ENCODE measurements around the gene MYH15. TPM values are rescaled to one million over a fixed set of nuclear protein-coding genes. Genes with fewer than 3 reads are reported as not detected.

Gene MYH15
- polyA plus RNA-seq, 3 donors, result not detected

DNA sequence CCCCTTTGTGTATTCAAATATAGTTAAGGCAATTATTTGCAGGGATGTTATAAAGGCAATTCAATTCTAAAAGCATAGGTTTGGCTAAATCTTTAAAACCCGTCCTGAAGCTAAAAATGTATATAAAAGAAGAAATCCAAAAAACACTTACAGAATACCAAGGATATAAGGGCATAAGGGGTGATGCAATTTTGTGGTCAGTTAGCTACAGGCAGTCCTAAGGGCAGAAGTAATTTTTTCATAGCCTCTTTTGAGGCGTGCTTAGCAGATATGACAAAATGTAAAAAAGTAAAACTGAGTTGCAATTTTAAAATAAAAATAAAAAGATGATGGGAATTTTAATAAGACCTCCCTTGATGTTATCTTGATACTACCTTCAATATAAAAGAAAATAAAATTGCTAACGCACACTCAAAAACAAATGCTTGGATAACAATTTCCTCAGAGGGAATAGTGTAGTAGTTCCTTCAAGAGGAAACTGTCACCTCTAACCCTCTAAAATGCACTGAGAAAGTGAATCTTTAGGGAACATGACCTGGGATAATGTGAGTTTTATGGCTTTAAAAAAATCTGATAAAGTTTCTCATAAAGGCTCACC, 104.2 kb downstream of the MYH15 start:
- Mint-ChIP-seq H3K9me3 (peaks cover 0 to under 1% (median 0%) of the 10 kb centered on the region in 7 donors), H3K36me3 (no peaks in the 10 kb centered on the region), H3K27me3 (ENCODE audit: low read depth in 3 of 3) (no peaks in the 10 kb centered on the region), H3K4me1 (peaks cover 30% of the 10 kb centered on the region), H3K27ac (peak overlapping the region in 3 of 7 donors; percentile 25 to 63 (median 62)), H3K4me3 (no peak overlapping the region)
- Histone ChIP-seq H4K20me1 (ENCODE audit: insufficient read depth, low read length) (no peaks in the 10 kb centered on the region), H3K36me3 (replicated peaks in 1 of 2; ENCODE audit: control insufficient read depth in 1 of 2, insufficient read depth in 2 of 2, low read length in 2 of 2) (no peaks in the 10 kb centered on the region), H3K9me3 (replicated peaks in 1 of 2; ENCODE audit: control insufficient read depth in 1 of 2, insufficient read depth in 1 of 2, low read length in 2 of 2) (no peaks in the 10 kb centered on the region), H3K27ac (ENCODE audit: low read depth in 1 of 2, low read length in 2 of 2) (no peak overlapping the region), H3K4me1 (ENCODE audit: control insufficient read depth in 1 of 2, insufficient read depth in 2 of 2, low read length in 2 of 2) (peaks cover 24 to 27% of the 10 kb centered on the region in 2 donors), H3K4me3 (replicated peaks in 1 of 3; ENCODE audit: low read depth in 2 of 3, low read length in 3 of 3) (no peak overlapping the region), H3K79me2 (ENCODE audit: insufficient read depth, low read length) (no peaks in the 10 kb centered on the region), H3K9ac (ENCODE audit: insufficient read depth, low read length, poor library complexity, severe bottlenecking) (no peak overlapping the region), H3K4me2 (replicated peaks; ENCODE audit: extremely low read depth, low read length, poor library complexity, severe bottlenecking) (no peak overlapping the region), H2AFZ (ENCODE audit: insufficient read depth, low read depth, low read length, poor library complexity, severe bottlenecking) (no peak overlapping the region), H3K27me3 (ENCODE audit: control insufficient read depth in 2 of 2, insufficient read depth in 2 of 2, low read length in 2 of 2) (no peaks in the 10 kb centered on the region)
- DNase-seq, result peak; percentile 35 to 54 (median 38)
- intact Hi-C loops (cut with micrococcal nuclease), result loop anchor here in 1 of 2 donors (5.0 kb wide), 1 partner anchor 314 kb away; the partner anchor contains the start of gene CD47
- TF ChIP-seq, protein P1, sequence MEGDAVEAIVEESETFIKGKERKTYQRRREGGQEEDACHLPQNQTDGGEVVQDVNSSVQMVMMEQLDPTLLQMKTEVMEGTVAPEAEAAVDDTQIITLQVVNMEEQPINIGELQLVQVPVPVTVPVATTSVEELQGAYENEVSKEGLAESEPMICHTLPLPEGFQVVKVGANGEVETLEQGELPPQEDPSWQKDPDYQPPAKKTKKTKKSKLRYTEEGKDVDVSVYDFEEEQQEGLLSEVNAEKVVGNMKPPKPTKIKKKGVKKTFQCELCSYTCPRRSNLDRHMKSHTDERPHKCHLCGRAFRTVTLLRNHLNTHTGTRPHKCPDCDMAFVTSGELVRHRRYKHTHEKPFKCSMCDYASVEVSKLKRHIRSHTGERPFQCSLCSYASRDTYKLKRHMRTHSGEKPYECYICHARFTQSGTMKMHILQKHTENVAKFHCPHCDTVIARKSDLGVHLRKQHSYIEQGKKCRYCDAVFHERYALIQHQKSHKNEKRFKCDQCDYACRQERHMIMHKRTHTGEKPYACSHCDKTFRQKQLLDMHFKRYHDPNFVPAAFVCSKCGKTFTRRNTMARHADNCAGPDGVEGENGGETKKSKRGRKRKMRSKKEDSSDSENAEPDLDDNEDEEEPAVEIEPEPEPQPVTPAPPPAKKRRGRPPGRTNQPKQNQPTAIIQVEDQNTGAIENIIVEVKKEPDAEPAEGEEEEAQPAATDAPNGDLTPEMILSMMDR (IDR thresholded peaks at IDR 0.05), result no peak
- no CpG with 5 or more reads among the region's 3 CpGs for WGBS (ENCODE audit: insufficient coverage)

DNA sequence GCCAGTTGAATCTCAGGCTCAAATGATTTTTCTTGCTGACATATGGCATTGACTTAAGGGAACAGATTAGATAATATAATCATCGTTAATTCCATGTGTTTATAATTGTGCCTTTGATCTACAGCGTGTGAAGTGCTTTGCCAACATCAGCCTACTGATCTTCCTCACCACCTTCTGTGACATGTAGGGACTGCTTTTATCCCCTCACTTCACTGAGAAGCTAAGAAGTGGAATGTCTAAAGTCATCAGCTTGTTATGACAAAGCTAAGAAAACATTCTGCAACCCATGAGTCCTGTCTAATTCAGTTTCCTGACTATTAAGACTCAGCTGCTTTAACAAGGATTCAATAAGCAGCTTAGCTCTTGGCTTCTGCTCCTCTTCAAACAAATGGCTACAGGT, 106.0 kb downstream of the MYH15 start:
- no peaks in the 10 kb centered on the region for H3K36me3 Mint-ChIP-seq
- Histone ChIP-seq H3K4me1 (ENCODE audit: control insufficient read depth in 1 of 2, insufficient read depth in 2 of 2, low read length in 2 of 2) (peaks cover 24 to 27% of the 10 kb centered on the region in 2 donors), H3K27me3 (ENCODE audit: control insufficient read depth in 2 of 2, insufficient read depth in 2 of 2, low read length in 2 of 2) (no peaks in the 10 kb centered on the region), H3K79me2 (ENCODE audit: insufficient read depth, low read length) (no peaks in the 10 kb centered on the region), H3K4me3 (replicated peaks in 1 of 3; ENCODE audit: low read depth in 2 of 3, low read length in 3 of 3) (no peak overlapping the region), H3K9ac (ENCODE audit: insufficient read depth, low read length, poor library complexity, severe bottlenecking) (no peak overlapping the region), H3K9me3 (replicated peaks in 1 of 2; ENCODE audit: control insufficient read depth in 1 of 2, insufficient read depth in 1 of 2, low read length in 2 of 2) (no peaks in the 10 kb centered on the region), H4K20me1 (ENCODE audit: insufficient read depth, low read length) (no peaks in the 10 kb centered on the region), H3K36me3 (replicated peaks in 1 of 2; ENCODE audit: control insufficient read depth in 1 of 2, insufficient read depth in 2 of 2, low read length in 2 of 2) (no peaks in the 10 kb centered on the region), H3K27ac (ENCODE audit: low read depth in 1 of 2, low read length in 2 of 2) (no peak overlapping the region), H2AFZ (ENCODE audit: insufficient read depth, low read depth, low read length, poor library complexity, severe bottlenecking) (peak overlapping the region; percentile 15), H3K4me2 (replicated peaks; ENCODE audit: extremely low read depth, low read length, poor library complexity, severe bottlenecking) (no peak overlapping the region)
- peaks cover 0 to 6% (median 0%) of the 10 kb centered on the region in 7 donors for H3K9me3 Mint-ChIP-seq
- H3K27ac Mint-ChIP-seq, result no peak overlapping the region
- intact Hi-C loops (cut with micrococcal nuclease), result no loop called here
- H3K27me3 Mint-ChIP-seq (ENCODE audit: low read depth in 3 of 3), result no peaks in the 10 kb centered on the region
- no CpG with 5 or more reads among the region's 2 CpGs for WGBS (ENCODE audit: insufficient coverage)
- no peak overlapping the region for H3K4me3 Mint-ChIP-seq
- TF ChIP-seq, protein P1 (IDR thresholded peaks at IDR 0.05), result no peak
- peaks cover 30% of the 10 kb centered on the region for H3K4me1 Mint-ChIP-seq
- DNase-seq, result no peak

Data from CD14-positive monocyte (primary cell).